HG02938 (cell line): Measurements from ENCODE around the gene TXNIP.

ENCODE experiments used
- ATAC-seq: cut with Tn5 transposase; IDR thresholded peaks from one replicate; pipeline ENCODE4 v1.9.1; 2021; ENCODE audit warnings: mild to moderate bottlenecking, moderate library complexity; ENCODE audit not compliant: unreplicated experiment

The TXNIP gene

DNA sequence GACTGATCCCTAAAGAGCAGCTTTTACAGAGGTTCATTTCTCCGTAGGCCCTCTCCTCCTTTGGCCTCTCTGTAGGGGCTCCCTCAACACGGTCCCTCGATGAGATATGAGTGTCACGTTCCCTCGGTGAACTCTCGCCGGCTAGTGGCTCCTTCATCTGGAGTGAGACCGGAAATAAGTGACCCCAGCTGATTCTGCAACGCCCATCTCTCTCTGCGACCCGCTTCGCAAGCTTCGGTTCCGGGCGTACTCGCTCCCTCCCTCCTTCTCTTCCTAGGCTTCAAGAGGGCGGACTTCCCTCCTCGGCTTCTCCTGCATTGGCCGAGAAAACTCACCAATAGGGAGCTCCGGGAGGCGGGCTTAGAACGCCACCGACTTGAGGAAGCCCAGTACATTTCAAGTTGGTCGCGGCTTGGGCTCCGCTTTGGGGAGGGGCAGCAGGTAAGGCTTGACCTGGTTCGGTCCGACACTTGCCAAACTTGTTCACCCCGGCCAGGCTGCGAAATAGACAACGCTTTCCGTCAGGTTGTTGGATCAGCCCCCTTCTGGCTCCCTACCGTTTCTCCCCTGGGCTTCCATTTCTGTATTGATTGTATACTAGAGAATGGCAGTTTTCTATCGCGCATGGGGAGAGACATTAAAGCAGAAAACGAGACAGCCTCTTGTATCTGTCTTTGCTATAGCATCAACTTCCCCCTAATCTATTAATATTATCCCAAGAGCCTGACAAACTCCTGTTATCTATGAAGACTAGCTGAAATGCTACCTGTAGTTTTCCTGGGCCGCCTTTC lies 31.9 kb downstream of the TXNIP start, which contains the start of the genes ANKRD34A and POLR3GL:
TSS of gene ANKRD34A (minus strand) at position 248 of the 791 bp plus-strand sequence. CDS start 2,816 bp downstream, outside the sequence.
TSS of gene POLR3GL (plus strand) at position 363 of the 791 bp plus-strand sequence. CDS start 10,176 bp downstream, outside the sequence.
- peak; percentile 87 for ATAC-seq

DNA sequence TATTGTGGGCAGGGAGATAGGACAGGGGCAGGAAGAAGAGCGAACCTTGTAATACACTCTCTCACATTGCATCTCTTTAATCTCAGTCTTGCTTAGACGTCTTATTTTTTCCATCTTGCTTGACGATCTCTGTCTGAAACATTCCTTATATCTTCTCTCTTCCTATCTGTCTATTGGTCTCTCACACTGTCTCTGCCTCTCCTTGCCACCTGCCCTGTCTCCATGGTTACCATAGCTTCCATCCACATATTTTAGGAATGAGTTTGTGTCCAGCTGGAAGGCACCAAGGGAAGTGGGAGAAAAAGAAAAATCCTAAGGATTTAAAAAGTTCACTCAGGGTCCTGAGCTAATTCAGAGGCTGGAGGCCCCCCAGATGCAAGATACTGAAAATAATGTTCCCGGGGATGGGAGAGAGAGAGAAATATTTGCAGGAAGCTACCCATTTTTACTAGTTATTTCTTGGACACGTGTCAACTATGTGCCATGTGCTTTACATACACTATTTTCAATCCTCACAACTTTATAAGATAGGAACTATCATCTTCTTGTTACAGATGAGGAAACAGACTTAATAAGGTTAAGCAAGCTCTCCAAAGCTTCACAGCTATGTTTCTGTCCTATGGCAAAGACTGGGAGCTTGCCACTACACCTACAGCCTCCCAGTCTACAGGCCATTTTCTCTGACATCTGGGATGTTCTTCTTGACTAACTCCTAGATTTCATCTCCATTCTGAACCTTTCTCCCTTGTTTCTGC lies 32.9 kb downstream of the TXNIP start:
- ATAC-seq: no peak

DNA sequence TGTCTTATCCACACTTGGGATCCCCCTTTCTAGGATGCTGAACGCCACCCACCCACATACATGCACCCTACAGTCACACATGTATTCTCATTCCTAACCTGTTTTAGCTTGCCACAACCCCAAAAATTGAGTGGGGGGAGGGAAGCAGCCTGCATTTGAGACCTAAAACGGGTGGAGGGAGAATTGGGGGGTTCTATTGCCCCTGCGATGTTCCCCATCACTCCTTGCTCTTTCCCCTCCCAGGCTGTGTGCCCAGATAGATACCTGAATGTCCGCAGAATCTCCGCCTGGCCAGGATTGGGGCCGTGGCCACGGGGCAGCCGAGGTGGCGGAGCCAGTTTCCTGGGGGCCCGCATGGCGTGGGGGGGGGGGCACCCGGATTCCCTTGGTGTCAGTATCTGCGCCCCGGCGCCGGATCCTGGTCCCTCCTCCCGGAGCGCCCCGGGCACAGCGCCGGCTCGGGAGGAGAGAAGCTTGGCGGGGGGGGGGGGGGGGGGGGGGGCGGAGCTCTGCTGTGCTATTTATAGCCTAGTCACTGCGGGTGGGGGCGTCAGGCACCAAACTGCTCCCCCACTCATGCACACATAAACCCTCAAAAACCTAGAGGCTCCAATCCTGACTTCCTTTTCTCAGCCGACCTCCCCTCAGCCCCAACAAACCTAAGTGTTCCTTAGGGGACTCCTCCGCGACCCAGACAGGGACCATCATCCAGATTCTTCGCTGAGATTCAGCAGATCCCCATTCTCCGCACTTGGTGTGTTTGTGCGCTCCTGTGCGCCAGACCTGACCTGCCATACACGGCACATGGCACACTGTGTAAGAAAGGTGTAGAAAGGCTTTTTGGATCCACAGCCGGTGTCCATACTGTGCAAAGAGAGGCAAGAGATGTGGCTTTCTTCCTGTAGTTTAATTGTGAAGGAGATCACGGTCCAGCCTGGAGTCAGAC lies 33.9 kb downstream of the TXNIP start:
- ATAC-seq: no peak

DNA sequence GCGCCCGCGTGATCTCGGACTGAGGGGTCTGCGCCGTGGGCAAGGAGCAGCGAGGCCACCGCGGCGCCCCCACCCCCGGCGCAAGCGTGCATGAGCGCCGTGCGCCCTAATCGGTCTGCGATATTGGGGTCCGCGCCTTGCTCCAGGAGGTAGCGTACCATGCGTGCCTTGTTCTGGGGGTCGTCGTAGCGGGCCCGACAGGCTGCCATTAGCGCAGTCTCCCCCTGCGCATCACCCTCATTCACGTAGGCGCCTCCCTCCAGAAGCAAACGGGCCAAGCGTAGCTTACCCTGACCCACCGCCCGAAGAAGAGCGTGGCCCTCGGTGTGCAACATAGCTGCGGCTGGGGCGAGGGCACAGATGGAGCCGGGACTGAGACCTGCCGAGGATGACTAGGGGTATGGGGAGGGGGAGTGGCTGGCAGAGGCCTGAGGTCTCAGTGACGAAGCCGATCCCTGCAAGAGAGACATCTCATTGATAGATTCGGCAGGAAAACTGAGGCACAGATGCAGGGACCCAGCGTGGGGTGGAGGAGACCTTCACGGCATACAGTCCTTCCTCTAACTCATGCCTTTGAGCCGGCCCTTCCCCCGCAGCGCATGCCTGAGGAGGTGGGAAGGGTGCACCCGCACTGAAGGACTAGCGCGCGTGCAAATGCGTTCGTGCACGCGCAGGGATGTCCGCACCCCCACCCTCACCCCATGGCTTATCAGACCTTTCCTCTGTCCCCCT lies 34.8 kb downstream of the TXNIP start:
- no peak for ATAC-seq

DNA sequence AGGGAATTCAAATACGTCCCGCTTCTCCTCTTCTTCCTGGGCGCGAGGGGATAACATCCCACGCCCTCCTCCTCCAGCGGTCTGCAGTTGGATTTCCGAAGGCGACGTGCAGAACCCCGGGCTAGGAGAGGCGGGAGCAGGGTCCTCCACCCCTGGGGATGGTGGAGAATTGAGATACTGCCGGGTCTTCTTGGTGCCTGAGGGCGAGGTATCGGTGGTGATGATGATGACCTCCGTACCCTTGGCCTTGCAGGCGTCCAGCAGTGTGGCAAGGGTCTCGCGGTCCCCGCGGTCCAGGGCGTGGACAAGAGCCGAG lies 35.3 kb downstream of the TXNIP start:
- ATAC-seq: no peak

DNA sequence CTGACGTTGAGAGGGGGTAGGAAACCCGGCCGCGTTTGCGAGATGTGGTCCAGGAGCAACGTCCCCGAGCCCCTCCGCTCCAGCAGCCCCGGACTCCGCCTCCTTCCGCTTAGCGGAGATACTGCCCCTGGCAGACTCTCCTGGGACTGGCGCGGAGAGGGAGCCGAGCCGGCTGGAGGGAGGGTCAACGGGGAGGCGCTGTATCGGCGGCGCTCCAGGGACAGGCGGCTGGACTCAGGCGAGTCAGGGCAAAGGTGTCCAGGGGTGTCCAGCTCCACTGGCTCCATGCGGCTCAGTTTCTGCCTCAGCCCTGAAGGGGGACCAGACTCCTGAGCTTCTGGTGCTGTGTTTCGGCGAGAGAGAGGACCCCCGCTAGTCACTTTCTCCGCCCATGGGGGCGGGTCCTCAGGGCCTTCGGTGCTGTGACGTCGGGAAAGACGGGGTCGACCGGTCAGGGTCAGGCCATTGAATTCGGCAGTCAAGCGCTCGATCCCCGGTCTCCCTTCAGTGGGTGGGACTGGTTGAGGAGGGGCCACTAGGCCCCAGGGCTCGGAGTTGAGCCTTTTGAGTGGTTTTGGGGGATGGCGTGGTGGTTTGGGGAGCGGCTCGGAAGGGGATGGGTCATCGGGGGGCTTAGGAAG lies 35.8 kb downstream of the TXNIP start:
- no peak for ATAC-seq

DNA sequence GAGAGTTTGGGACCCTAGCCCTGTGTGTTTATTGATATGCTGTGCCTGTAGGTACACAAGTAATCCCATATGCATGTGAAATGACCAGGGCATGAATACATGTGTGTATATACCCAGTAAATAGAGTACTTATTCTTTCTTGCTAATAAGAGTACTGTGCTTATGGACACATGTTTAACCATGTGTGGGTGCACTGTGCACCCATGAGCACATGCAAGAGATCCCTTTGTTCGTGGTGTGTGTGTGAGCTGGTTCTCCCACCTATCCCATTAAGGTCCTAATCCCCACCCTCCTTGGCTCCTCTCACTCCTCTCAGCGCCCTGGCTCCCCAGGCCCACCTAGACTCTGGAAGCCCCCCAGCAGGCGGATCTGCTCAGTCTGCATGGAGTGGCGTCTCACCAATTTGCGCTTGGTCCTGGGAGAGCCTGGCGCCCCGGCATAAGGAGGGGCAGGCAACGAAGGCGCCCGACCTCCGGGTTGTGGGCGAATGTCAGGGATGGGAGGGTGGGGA lies 36.4 kb downstream of the TXNIP start:
- ATAC-seq: no peak

DNA sequence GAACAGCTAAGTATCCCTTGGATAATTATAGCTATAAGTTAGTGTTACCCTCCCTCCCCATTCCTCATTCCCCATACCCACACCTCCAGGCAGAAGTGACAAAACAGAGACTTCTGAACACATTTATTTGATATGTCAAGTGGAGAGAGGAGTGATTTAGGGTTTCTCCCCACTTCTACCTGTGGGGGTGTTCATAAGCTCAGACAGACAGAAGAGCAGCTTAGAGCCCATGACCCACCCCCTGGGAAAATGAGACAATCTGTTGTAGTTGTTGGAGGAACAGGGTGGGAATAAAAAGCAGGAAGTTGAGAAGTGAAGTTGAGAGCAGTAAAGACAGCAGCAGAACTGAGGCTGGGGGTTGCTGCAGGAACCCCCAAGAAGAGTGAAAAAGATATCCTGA lies 37.0 kb downstream of the TXNIP start:
- no peak for ATAC-seq

DNA sequence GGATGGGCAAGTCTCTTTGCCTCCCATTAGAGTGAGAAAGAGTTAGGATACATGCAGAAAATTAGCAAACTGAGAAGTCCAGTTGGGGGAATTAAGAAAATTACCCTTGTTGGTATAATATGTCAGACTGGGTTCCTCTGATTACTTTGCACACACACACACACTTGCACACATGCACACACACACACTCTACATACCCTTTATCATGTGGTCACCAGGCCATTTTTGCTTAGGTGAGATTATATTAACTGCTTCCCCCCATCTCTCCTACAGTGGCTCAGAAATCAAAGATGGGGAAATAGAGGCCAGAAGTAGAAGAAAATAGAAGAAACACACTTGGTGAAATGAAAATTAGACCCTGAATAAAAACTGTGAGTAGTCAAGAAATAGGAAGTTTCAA lies 37.6 kb downstream of the TXNIP start:
- ATAC-seq: no peak

DNA sequence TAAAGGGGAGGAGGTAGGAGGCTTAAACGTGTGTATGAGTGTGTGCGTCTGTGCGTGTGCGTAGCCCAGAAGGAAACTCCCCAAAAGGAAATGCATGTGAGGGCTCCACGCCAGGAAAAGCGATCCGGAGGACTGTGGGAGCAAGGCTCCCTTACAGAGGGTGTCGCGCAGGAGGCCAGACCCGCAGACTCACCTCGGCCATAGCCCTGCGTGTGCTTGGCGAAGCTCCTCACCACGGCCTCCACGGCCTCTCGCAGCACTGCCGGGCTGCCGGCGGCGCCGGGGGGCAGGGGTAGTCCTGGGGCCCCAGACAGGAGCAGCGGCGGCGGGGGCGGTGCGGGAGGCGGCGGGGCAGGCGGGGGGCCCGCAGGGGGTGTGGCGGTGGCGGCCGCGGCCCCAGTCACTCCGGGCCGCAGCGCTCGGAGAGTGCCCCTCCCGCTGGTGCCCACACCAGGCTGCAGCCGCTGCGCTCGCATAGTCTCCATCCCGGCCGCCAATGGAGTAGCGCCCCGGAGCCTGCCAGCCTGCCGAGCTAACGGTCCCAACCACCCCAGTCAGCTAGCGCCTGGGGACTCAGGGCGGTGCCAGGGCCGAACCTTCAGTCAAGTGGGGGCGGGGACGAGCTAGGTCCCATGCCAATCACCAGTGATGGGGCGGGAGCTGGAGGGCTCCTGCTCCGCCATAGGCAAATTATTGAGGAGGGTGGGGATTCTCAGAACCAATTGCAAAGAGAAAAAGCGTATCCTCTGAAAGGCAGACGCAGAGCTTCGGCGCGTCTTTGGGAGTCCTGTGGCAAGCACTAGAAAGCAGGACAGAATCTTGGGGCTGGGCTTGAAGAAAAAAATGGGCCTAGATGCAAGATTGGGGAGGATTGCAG lies 38.7 kb downstream of the TXNIP start, which contains the start of gene LIX1L:
TSS of gene LIX1L (minus strand) at position 575 of the 877 bp plus-strand sequence. CDS start at position 485, 90 bp downstream.
- ATAC-seq: peak; percentile 84

DNA sequence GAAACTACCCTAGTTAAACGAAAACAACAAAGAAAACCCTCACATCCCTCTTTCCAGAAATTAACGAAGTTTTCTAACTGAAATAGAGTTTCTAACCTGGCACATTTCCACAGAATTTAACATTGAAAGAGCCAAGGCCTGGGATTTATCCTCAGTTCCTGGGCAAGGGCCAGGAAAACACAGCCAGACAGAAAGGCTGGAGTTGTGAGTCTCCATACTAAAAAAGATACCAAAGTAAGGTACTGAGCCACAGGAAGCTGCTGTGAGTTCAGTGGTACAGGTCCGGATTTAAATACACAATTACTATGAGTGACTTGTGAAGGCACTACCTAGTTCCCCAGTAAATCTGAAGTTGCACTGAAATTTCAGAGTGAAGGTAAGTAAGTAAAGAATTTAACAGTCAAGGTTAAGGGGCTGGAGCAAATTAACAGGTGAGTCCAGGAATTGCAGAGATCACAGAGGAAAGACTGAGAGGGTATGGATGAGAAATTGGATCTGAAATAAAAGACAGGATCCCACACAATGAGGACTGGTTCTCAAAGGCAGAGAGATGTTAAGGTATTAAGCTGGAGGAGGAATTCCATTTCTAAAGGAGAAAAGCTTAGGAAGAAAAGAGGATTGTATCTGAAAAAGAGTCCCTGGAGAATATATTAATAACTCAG lies 39.5 kb downstream of the TXNIP start:
- ATAC-seq: no peak

DNA sequence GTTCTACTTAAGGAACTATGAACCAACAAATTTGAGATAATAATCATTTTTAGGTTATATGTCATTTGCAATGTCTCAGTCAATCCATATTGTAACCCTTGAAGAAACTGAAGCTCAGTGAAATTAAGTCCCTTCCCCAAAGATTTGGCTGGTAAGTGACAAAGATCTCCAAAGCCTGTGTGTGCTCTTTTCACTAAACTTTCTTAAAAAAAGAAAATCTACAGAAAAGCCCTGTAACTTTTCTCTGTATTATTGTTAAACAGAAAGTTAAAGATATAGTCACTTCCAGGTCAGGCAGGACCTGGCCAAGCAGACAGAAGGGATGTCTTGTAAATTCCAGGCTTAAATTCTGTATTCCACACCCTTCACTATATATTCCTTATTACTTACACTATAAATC lies 40.0 kb downstream of the TXNIP start:
- no peak for ATAC-seq

DNA sequence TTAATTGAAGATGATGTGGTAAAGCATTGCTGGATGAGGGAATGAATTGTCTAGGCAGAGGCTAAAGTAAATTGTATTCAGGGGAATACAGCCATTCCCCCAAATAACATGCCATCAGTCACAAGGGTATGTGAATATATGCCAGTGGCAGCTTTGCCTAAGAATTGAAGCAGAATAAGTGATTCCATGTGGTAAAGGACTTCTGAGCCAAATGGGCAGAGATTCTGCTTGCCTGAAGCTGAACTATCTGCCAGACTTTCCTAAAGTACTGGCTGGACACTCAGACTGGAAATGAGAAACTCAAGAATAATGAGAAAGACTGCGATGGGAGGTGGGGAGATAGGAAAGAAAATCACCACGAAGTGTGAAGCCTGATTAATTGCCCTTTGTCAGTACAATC lies 40.9 kb downstream of the TXNIP start:
- no peak for ATAC-seq

DNA sequence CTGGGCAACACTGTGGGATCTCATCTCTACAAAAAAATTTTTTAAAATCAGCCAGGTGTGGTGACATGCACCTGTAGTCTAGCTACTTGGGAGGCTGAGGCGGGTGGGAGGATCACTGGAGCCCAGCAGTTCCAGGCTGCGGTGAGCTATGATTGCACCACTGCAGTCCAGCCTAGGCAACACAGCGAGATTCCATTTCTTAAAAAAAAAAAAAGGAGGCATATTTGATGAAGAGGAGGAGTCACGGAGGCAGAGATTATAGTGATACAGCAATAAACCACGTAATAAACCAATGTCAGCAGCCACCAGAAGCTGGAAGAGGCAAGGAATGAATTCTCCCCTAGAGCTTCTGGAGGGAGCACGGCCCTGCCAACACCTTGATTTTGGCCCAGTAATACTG lies 42.5 kb downstream of the TXNIP start:
- ATAC-seq: no peak

DNA sequence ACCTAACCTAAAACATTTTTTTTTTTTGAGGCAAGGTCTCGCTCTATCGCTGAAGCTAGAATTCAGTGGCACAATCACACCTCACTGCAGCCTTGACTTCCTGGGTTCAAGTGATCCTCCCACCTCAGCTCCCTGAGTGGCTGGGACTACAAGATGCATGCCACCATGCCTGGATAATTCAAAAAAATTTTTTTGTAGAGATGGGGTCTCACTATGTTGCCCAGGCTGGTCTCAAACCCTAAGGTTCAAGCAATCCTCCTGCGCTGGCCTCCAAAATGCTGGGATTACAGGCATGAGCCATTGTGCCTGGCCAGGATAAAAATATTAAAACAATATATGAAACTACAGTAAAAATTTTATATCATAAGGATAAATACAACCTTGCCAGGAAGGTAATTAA lies 43.5 kb downstream of the TXNIP start:
- ATAC-seq: no peak

DNA sequence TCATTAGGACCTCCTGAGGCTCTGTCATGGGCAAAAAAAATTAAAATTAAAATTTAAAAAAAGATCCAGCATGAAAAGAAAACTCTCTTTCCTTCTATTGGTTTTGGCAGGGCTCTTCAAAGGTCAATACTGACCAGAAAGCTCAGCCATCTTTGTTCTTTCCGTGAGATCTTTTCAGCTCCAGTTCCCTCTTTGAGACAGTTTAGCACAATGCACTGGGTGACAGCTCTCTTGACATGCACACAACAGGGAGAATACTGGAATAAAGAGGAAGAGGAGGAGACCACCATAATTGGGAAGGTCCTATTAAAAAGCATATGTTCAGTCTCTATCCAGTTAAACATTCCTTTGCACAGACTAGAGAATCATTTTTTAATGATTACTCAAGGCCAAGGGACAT lies 44.9 kb downstream of the TXNIP start:
- no peak for ATAC-seq

DNA sequence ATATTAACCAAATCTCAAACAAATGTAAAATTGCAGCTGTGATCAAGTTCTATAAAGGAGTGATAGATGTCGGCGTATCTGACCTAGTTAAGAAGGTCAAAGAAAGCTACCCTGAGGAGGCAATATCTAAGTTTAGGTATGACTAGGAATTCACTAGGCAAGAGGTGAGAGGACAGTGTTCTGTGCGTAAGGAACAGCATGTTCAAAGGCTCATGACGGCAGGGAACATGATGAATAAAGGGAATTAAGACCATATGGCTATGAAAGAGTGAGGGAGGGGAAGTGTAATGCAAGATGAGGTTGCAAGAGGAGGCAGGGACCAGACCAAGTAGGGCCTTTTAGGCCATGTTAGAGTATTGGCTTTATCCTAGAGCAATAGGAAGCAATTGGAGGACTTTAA lies 47.2 kb downstream of the TXNIP start:
- ATAC-seq: no peak

DNA sequence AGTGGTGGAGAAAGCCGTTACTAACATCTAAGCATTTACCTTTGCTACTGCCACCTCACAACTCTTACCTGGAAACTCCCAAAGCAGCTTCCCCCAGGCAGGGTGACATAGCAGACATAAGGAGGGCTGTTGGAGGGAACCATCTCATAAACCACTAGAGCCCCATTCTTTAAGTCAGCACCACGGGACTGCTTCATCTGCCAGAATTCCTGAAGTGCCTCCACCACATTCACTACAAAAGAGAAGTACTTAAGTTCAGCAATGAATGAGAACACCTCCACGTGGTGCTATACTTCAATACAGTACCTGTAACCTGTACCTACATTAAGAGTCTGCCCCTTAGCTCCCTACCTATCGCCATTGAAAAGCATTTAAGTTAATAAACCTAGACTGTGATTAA lies 48.8 kb downstream of the TXNIP start:
- no peak for ATAC-seq
